Measurements from ENCODE around the gene TOMM34.

TOMM34 gene

GRCh38 chr20:44962483-44962882, 2.3 kb upstream of the TOMM34 start:
- no peak for DNase-seq

- peak; percentile 69 for DNase-seq
Measured at GRCh38 chr20:44961870-44962267, 1.7 kb upstream of the TOMM34 start.

GRCh38 chr20:44961011-44961869, 1.0 kb upstream of the TOMM34 start:
- peak; percentile 22 for DNase-seq

GRCh38 chr20:44959638-44960102, 527 bp downstream of the TOMM34 start:
- peak; percentile 47 for DNase-seq

GRCh38 chr20:44959082-44959637, 1.0 kb downstream of the TOMM34 start:
- no peak for DNase-seq

GRCh38 chr20:44958276-44958675, 1.9 kb downstream of the TOMM34 start:
- DNase-seq, result no peak

- no peak for DNase-seq
Measured at GRCh38 chr20:44956410-44956809, 3.8 kb downstream of the TOMM34 start.

GRCh38 chr20:44955270-44955669, 4.9 kb downstream of the TOMM34 start:
- no peak for DNase-seq

- DNase-seq, result no peak
Measured at GRCh38 chr20:44954211-44954610, 6.0 kb downstream of the TOMM34 start.

- DNase-seq, result no peak
Measured at GRCh38 chr20:44952731-44953130, 7.5 kb downstream of the TOMM34 start.

GRCh38 chr20:44950368-44950767, 9.8 kb downstream of the TOMM34 start:
- DNase-seq, result no peak

GRCh38 chr20:44948513-44948912, 11.7 kb downstream of the TOMM34 start:
- no peak for DNase-seq

- DNase-seq, result no peak
Measured at GRCh38 chr20:44948107-44948506, 12.1 kb downstream of the TOMM34 start.

- DNase-seq, result no peak
Measured at GRCh38 chr20:44946271-44946852, 13.8 kb downstream of the TOMM34 start.

GRCh38 chr20:44945261-44945660, 14.9 kb downstream of the TOMM34 start:
- no peak for DNase-seq

GRCh38 chr20:44943828-44944227, 16.4 kb downstream of the TOMM34 start:
- DNase-seq, result no peak

- DNase-seq, result no peak
Measured at GRCh38 chr20:44942264-44942973, 17.8 kb downstream of the TOMM34 start.

- no peak for DNase-seq
Measured at GRCh38 chr20:44941120-44941691, 19.0 kb downstream of the TOMM34 start.

- no peak for DNase-seq
Measured at GRCh38 chr20:44938637-44939036, 21.6 kb downstream of the TOMM34 start.

GRCh38 chr20:44936510-44936909, 23.7 kb downstream of the TOMM34 start:
- no peak for DNase-seq

- no peak for DNase-seq
Measured at GRCh38 chr20:44932916-44933315, 27.3 kb downstream of the TOMM34 start.

- DNase-seq, result no peak
Measured at GRCh38 chr20:44931911-44932310, 28.3 kb downstream of the TOMM34 start.
